Medulla oblongata (tissue), 1 donor: Measurements from ENCODE around the gene KIR3DL3.
"Not testable (repeated sequence)": the region's sequence is repeated elsewhere in the genome, so short reads cannot be mapped to it uniquely, and the experiment has no call there.

ENCODE experiments used
- DNase-seq: peaks from one replicate; pipeline ENCODE4 v3.0.0-alpha.2; 2015; ENCODE audit errors: extremely low spot score

The KIR3DL3 gene

DNA sequence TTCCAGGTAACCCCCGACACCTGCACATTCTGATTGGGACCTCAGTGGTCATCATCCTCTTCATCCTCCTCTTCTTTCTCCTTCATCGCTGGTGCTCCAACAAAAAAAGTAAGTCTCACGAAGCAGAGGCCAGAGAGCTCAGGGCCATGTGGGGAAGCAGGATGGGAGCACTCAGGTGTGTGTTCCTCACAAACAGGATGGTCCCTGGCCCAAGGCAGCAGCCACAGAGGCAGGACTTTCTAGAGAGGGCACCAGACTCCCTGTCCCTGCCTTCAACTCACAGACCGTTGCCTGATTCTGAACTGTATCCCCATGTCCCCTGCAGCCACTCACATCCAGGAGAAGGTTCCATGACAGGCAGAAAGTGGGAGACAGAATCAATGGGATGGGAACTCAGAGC, 58.7 kb downstream of the KIR3DL3 start:
- not testable (repeated sequence) for DNase-seq
